Measurements from ENCODE around the gene ADCY3. TPM values are rescaled to one million over a fixed set of nuclear protein-coding genes. Genes with fewer than 3 reads are reported as not detected.

Gene ADCY3
- polyA plus RNA-seq, 1 of the 3 experiments (the other 2 are of a cell fraction), result 53.9 TPM

- no peaks in the 10 kb centered on the region for H3K79me2 ChIP-seq (ENCODE audit: insufficient read depth)
- POLR2A ChIA-PET, result no interaction called here
- H3K9ac ChIP-seq, result no peak overlapping the region
- no peaks in the 10 kb centered on the region for H3K9me2 ChIP-seq
- no peak for DNase-seq
- H3F3A ChIP-seq (replicated peaks; ENCODE audit: insufficient read depth), result no peaks in the 10 kb centered on the region
- CTCF ChIA-PET, result interaction anchor here (1.1 to 16.7 kb wide), 3 partner anchors 7 to 425 kb away, joined by 3 to 269 read pairs (median 45); no protein-coding TSS in a partner anchor
- WGBS (ENCODE audit: low lambda C conversion rate), result 95% methylated on average over 16 of the region's 32 CpGs
- no peaks in the 10 kb centered on the region for H4K20me1 ChIP-seq (ENCODE audit: insufficient read depth)
- H3K4me2 ChIP-seq, result no peak overlapping the region
- H3K36me3 ChIP-seq (replicated peaks in 1 of 2; ENCODE audit: control insufficient read depth in 1 of 2, insufficient read depth in 2 of 2, low read length in 1 of 2), result peaks cover 0 to 2% of the 10 kb centered on the region in 2 experiments
- no peaks in the 10 kb centered on the region for H3K27me3 ChIP-seq (ENCODE audit: insufficient read depth)
- H3K9me3 ChIP-seq, result no peaks in the 10 kb centered on the region
- no peaks in the 10 kb centered on the region; a peak in 1 of 4 replicates for H3K4me1 ChIP-seq (ENCODE audit: control insufficient read depth in 1 of 2, insufficient read depth in 2 of 2, low read depth in 1 of 2, low read length in 1 of 2)
- no peak for TF ChIP-seq GATA2 (CRISPR knock-in tag; IDR thresholded peaks at IDR 0.05)
- no peak for TF ChIP-seq GABPA (IDR thresholded peaks at IDR 0.05; ENCODE audit: low read depth)
- no peak for TF ChIP-seq CTCF (IDR thresholded peaks at IDR 0.05)
- TF ChIP-seq CHD2 (IDR thresholded peaks at IDR 0.05; ENCODE audit: low read length, partially characterized antibody), result no peak
- no peak for TF ChIP-seq RCOR1 (IDR thresholded peaks at IDR 0.05; ENCODE audit: low read length)
- TF ChIP-seq POLR2AphosphoS5 (IDR thresholded peaks at IDR 0.05; ENCODE audit: low read depth, low read length), result no peak
- no peak overlapping the region for H2AFZ ChIP-seq (ENCODE audit: low read depth)
- H3K4me3 ChIP-seq (ENCODE audit: low read depth in 2 of 2, low read length in 1 of 2), result no peak overlapping the region
- H3K27ac ChIP-seq (ENCODE audit: low read depth in 2 of 2, low read length in 1 of 2), result no peak overlapping the region
Observed at GRCh38 chr2:24833821-24834732, 86.0 kb downstream of the ADCY3 start.

GRCh38 chr2:24832931-24833701, 86.9 kb downstream of the ADCY3 start:
- H2AFZ ChIP-seq (ENCODE audit: low read depth), result no peak overlapping the region
- H3F3A ChIP-seq (replicated peaks; ENCODE audit: insufficient read depth), result no peaks in the 10 kb centered on the region
- H3K27me3 ChIP-seq (ENCODE audit: insufficient read depth), result no peaks in the 10 kb centered on the region
- H3K27ac ChIP-seq (ENCODE audit: low read depth in 2 of 2, low read length in 1 of 2), result no peak overlapping the region
- CTCF ChIA-PET, result interaction anchor here (0.6 to 16.7 kb wide), 3 partner anchors 10 to 424 kb away, joined by 3 to 269 read pairs (median 3); no protein-coding TSS in a partner anchor
- no peaks in the 10 kb centered on the region for H3K9me3 ChIP-seq
- H3K4me3 ChIP-seq (ENCODE audit: low read depth in 2 of 2, low read length in 1 of 2), result no peak overlapping the region
- H3K4me2 ChIP-seq, result no peak overlapping the region
- no peaks in the 10 kb centered on the region for H3K9me2 ChIP-seq
- 92% methylated on average over 22 of the region's 22 CpGs for WGBS (ENCODE audit: low lambda C conversion rate)
- H3K9ac ChIP-seq, result no peak overlapping the region
- no peaks in the 10 kb centered on the region for H3K79me2 ChIP-seq (ENCODE audit: insufficient read depth)
- no peaks in the 10 kb centered on the region for H4K20me1 ChIP-seq (ENCODE audit: insufficient read depth)
- H3K4me1 ChIP-seq (ENCODE audit: control insufficient read depth in 1 of 2, insufficient read depth in 2 of 2, low read depth in 1 of 2, low read length in 1 of 2), result no peaks in the 10 kb centered on the region; a peak in 1 of 4 replicates
- TF ChIP-seq NRF1 (IDR thresholded peaks at IDR 0.05; ENCODE audit: low read depth, low read length) (no peak), FOXJ3 (CRISPR knock-in tag; IDR thresholded peaks at IDR 0.05) (no peak), GABPA (IDR thresholded peaks at IDR 0.05; ENCODE audit: low read depth) (no peak), PBX3 (IDR thresholded peaks at IDR 0.05) (no peak), ZBTB33 (IDR thresholded peaks at IDR 0.05; ENCODE audit: borderline replicate concordance, low read depth) (no peak), ELF1 (IDR thresholded peaks at IDR 0.05) (no peak), POLR2AphosphoS5 (IDR thresholded peaks at IDR 0.05; ENCODE audit: low read depth, low read length) (no peak), SMC3 (IDR thresholded peaks at IDR 0.05; ENCODE audit: low read depth, low read length) (no peak), IRF3 (IDR thresholded peaks at IDR 0.05; ENCODE audit: low read depth, low read length) (no peak)
- POLR2A ChIA-PET, result no interaction called here
- peaks cover 0 to 2% of the 10 kb centered on the region in 2 experiments for H3K36me3 ChIP-seq (replicated peaks in 1 of 2; ENCODE audit: control insufficient read depth in 1 of 2, insufficient read depth in 2 of 2, low read length in 1 of 2)
- DNase-seq, result no peak
